IMR-90 (cell line): ENCODE results near the gene DISP1. TPM values are rescaled to one million over a fixed set of nuclear protein-coding genes. Genes with fewer than 3 reads are reported as not detected.

Experiments used
- ATAC-seq: fragments of 200-7000 bp; cut with Tn5 transposase; 2 replicates; pipeline ENCODE4 v1.9.1; 2020; ENCODE audit warnings: low read depth, mild to moderate bottlenecking, moderate library complexity
- BruUV-seq: library from RNA; stranded (reverse); fragments of 400-500 nt; replicated peaks from 2 replicates; lab custom pipeline; 2021; lab: Mats Ljungman, UMichigan
- CTCF ChIA-PET: fragments of 300-600 bp; formaldehyde crosslinking; extraction: SDS; loops from one replicate; lab custom pipeline; 2021; ENCODE audit warnings: antibody characterized with exemption; lab: Yijun Ruan, JAX
- POLR2A ChIA-PET: fragments of 300-600 bp; sonication (Branson Sonifier 250); formaldehyde crosslinking; loops from one replicate; lab custom pipeline; 2022; ENCODE audit warnings: antibody characterized with exemption; ENCODE audit not compliant: unreplicated experiment; lab: Charles Lee
- DNase-seq: peaks from one replicate; pipeline ENCODE4 v3.0.0; 2013
- H2AFZ ChIP-seq: replicated peaks from 2 replicates; pipeline ENCODE3; 2013; ENCODE audit warnings: low read length, mild to moderate bottlenecking; ENCODE audit not compliant: poor library complexity
- H2AK5ac ChIP-seq: 2 replicates; pipeline ENCODE4 v1.6.1; 2013; ENCODE audit warnings: low read depth, low read length, inconsistent platforms
- H2AK9ac ChIP-seq: replicated peaks from 2 replicates; pipeline ENCODE3; 2013; ENCODE audit warnings: mild to moderate bottlenecking, low read depth, low read length, moderate library complexity; ENCODE audit not compliant: poor library complexity
- H2BK120ac ChIP-seq: 2 replicates; pipeline ENCODE4 v1.6.1; 2013; ENCODE audit warnings: low read depth, low read length, inconsistent platforms
- H2BK15ac ChIP-seq: 3 replicates; pipeline ENCODE4 v1.6.1; 2013; ENCODE audit warnings: low read depth, low read length, inconsistent platforms
- H2BK20ac ChIP-seq: 2 replicates; pipeline ENCODE4 v1.6.1; 2013; ENCODE audit warnings: low read depth, mild to moderate bottlenecking, inconsistent platforms, low read length, moderate library complexity
- H2BK5ac ChIP-seq: 2 replicates; pipeline ENCODE4 v1.6.1; 2013; ENCODE audit warnings: mild to moderate bottlenecking, low read depth, low read length, inconsistent platforms; ENCODE audit not compliant: poor library complexity, severe bottlenecking
- H3K14ac ChIP-seq: replicated peaks from 2 replicates; pipeline ENCODE4 v1.6.1; 2013; ENCODE audit warnings: low read depth, low read length, inconsistent platforms
- H3K18ac ChIP-seq: 2 replicates; pipeline ENCODE4 v1.6.1; 2013; ENCODE audit warnings: low read depth, low read length, control low read depth
- H3K23ac ChIP-seq: 2 replicates; pipeline ENCODE4 v1.6.1; 2013; ENCODE audit warnings: low read depth, low read length, inconsistent platforms
- H3K27ac ChIP-seq: 2 replicates; pipeline ENCODE4 v1.5.1; 2013; ENCODE audit warnings: mild to moderate bottlenecking, control low read depth, low read length; ENCODE audit not compliant: insufficient read depth
- H3K27me3 ChIP-seq: 2 replicates; pipeline ENCODE4 v1.6.1; 2013; ENCODE audit warnings: low read length; ENCODE audit not compliant: control insufficient read depth, insufficient read depth
- H3K36me3 ChIP-seq: 2 replicates; pipeline ENCODE4 v1.6.1; 2013; ENCODE audit warnings: low read length, mixed read lengths; ENCODE audit not compliant: control insufficient read depth, insufficient read depth
- H3K4ac ChIP-seq: 2 replicates; pipeline ENCODE4 v1.6.1; 2013; ENCODE audit warnings: low read depth, low read length, inconsistent platforms
- H3K4me1 ChIP-seq: 2 replicates; pipeline ENCODE4 v1.6.1; 2013; ENCODE audit warnings: low read length, mixed read lengths; ENCODE audit not compliant: control insufficient read depth, insufficient read depth
- H3K4me2 ChIP-seq: 2 replicates; pipeline ENCODE4 v1.6.1; 2013; ENCODE audit warnings: low read depth, mild to moderate bottlenecking, control low read depth, low read length, moderate library complexity
- H3K4me3 ChIP-seq: 2 replicates; pipeline ENCODE4 v1.5.1; 2013; ENCODE audit warnings: low read depth, mild to moderate bottlenecking, control low read depth, low read length, moderate library complexity; ENCODE audit not compliant: insufficient read depth
- H3K56ac ChIP-seq: 2 replicates; pipeline ENCODE4 v1.6.1; 2013; ENCODE audit warnings: low read length, inconsistent platforms; ENCODE audit not compliant: insufficient read depth; ENCODE audit errors: extremely low read depth
- H3K79me1 ChIP-seq, 2 experiments: 2 replicates each; pipeline ENCODE4 v1.6.1; 2013; ENCODE audit warnings: low read length in 2 of 2, inconsistent platforms in 1 of 2, low read depth in 1 of 2
- H3K9ac ChIP-seq: 2 replicates; pipeline ENCODE4 v1.6.1; 2013; ENCODE audit warnings: low read depth, low read length, control low read depth
- H3K9me1 ChIP-seq: 2 replicates; pipeline ENCODE4 v1.6.1; 2013; ENCODE audit warnings: low read length, inconsistent platforms; ENCODE audit not compliant: insufficient read depth
- H3K9me3 ChIP-seq: 2 replicates; pipeline ENCODE4 v1.6.1; 2013; ENCODE audit warnings: low read length; ENCODE audit not compliant: control insufficient read depth, insufficient read depth
- H4K20me1 ChIP-seq: 2 replicates; pipeline ENCODE4 v1.6.1; 2013; ENCODE audit warnings: low read length, inconsistent platforms; ENCODE audit not compliant: insufficient read depth
- H4K5ac ChIP-seq: 2 replicates; pipeline ENCODE4 v1.6.1; 2013; ENCODE audit warnings: mild to moderate bottlenecking, low read depth, low read length, control low read depth
- H4K8ac ChIP-seq, 2 experiments: 2 replicates each; pipeline ENCODE4 v1.6.1; 2013; ENCODE audit warnings: low read depth in 2 of 2, low read length in 2 of 2, control low read depth in 1 of 2, inconsistent platforms in 1 of 2
- H4K91ac ChIP-seq: 2 replicates; pipeline ENCODE4 v1.6.1; 2013; ENCODE audit warnings: low read depth, low read length, inconsistent platforms; ENCODE audit not compliant: insufficient read depth
- BHLHE40 ChIP-seq: fragments of 150-350 bp; IDR thresholded peaks from 2 replicates; pipeline ENCODE4 v1.6.1; 2016; ENCODE audit warnings: mild to moderate bottlenecking, low read depth, low read length
- CEBPB ChIP-seq: IDR thresholded peaks from 2 replicates; pipeline ENCODE4 v1.6.1; 2012; ENCODE audit warnings: low read depth, low read length, improper control_type of control experiment
- CHD1 ChIP-seq: IDR thresholded peaks from 2 replicates; pipeline ENCODE4 v1.6.1; 2012; ENCODE audit warnings: low read depth, low read length, improper control_type of control experiment
- FOS ChIP-seq: fragments of 150-350 bp; IDR thresholded peaks from 2 replicates; pipeline ENCODE4 v1.6.1; 2016; ENCODE audit warnings: low read depth, low read length
- MAFK ChIP-seq: IDR thresholded peaks from 2 replicates; pipeline ENCODE4 v1.6.1; 2012; ENCODE audit warnings: low read depth, low read length, improper control_type of control experiment
- MXI1 ChIP-seq: IDR thresholded peaks from 2 replicates; pipeline ENCODE4 v1.6.1; 2012; ENCODE audit warnings: low read depth, mild to moderate bottlenecking, low read length, moderate library complexity, borderline replicate concordance
- NFE2L2 ChIP-seq: fragments of 150-350 bp; IDR thresholded peaks from 2 replicates; pipeline ENCODE4 v1.6.1; 2016; ENCODE audit warnings: low read depth, mild to moderate bottlenecking, low read length
- POLR2A ChIP-seq: IDR thresholded peaks from 2 replicates; pipeline ENCODE4 v1.6.1; 2012; ENCODE audit warnings: mild to moderate bottlenecking, low read depth, low read length
- RAD21 ChIP-seq: IDR thresholded peaks from 2 replicates; pipeline ENCODE4 v1.6.1; 2012; ENCODE audit warnings: low read length, improper control_type of control experiment
- RCOR1 ChIP-seq: IDR thresholded peaks from 2 replicates; pipeline ENCODE4 v1.6.1; 2012; ENCODE audit warnings: mild to moderate bottlenecking, low read length, improper control_type of control experiment; ENCODE audit not compliant: insufficient replicate concordance
- RFX5 ChIP-seq: IDR thresholded peaks from 2 replicates; pipeline ENCODE4 v1.8.0; 2012; ENCODE audit warnings: low read depth, mild to moderate bottlenecking, low read length, moderate library complexity
- SMC3 ChIP-seq: fragments of 150-350 bp; IDR thresholded peaks from 2 replicates; pipeline ENCODE4 v1.6.1; 2016; ENCODE audit warnings: low read depth, mild to moderate bottlenecking, antibody characterized with exemption, low read length, moderate library complexity
- WGBS, 2 experiments: methylation state at CpG; one replicate each; pipeline versions ENCODE4 v1.1.5 to v1.1.7; 2013; ENCODE audit warnings: missing lambda C conversion rate in 2 of 2; ENCODE audit not compliant: insufficient read length in 1 of 2; ENCODE audit errors: extremely low coverage in 2 of 2; 5-methylcytosine and 5-hydroxymethylcytosine counted together
- dilution Hi-C: fragments of 300-500 bp; cut with HindIII; formaldehyde crosslinking; loops from one replicate; pipeline ENCODE4 v1.14.3; 2018; ENCODE audit warnings: low sequenced_read_pairs; ENCODE audit not compliant: unreplicated experiment
- in situ Hi-C: fragments of 300-500 bp; cut with MboI; formaldehyde crosslinking; loops from 3 replicates; pipeline ENCODE4 v1.14.3; 2019; ENCODE audit warnings: low sequenced_read_pairs, inconsistent platforms, mixed read lengths
- intact Hi-C: fragments of 100-400 bp; cut with micrococcal nuclease; formaldehyde crosslinking; loops from 2 replicates; pipeline ENCODE4 v1.10.0; 2022
- polyA plus RNA-seq, 3 experiments: library from polyadenylated mRNA; depleted of rRNA; stranded (reverse); fragments of >200 nt; gene quantifications; 2 replicates each; pipeline ENCODE4 v1.2.3, GENCODE V29; 2012; ENCODE audit warnings: low replicate concordance in 1 of 3
- total RNA-seq: library from RNA; depleted of rRNA; stranded (reverse); fragments of >200 nt; gene quantifications from 2 replicates; pipeline ENCODE4 v1.2.3, GENCODE V29; 2012
- TF ChIP-seq, protein P1 (sequence below): conservative IDR thresholded peaks from 2 replicates; pipeline ENCODE4 v1.5.1; 2012; ENCODE audit warnings: mild to moderate bottlenecking, low read depth, low read length, improper control_type of control experiment
- TF ChIP-seq, protein P2 (sequence below): fragments of 150-350 bp; IDR thresholded peaks from 2 replicates; pipeline ENCODE4 v1.6.1; 2016; ENCODE audit warnings: low read depth, mild to moderate bottlenecking, low read length, moderate library complexity, borderline replicate concordance

The DISP1 gene
- total and polyA plus RNA-seq, 2 of the 4 experiments (the other 2 are of a cell fraction): 3.3 to 5.2 TPM

DNA sequence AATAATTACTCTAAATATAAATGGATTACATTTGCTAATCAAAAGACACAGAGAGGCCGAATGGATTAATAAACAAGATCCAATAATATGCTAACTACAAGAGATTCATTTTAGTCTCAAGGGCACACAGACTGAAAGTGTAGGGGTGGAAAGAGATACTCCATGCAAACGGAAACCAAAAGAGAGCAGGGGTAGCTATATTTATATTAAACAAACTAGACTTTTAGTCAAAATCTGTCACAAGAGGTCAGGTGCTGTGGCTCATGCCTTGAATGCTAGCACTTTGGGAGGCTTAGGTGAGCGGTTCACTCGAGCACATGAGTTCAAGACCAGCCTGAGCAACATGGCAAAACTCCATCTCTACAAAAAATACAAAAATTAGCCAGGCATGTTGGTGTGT lies 33.6 kb upstream of the DISP1 start:
- Histone ChIP-seq H3K4ac (no peak overlapping the region), H3K9ac (no peak overlapping the region), H3K9me3 (no peaks in the 10 kb centered on the region), H2BK15ac (no peak overlapping the region), H2AK9ac (no peak overlapping the region), H3K18ac (no peak overlapping the region), H2BK20ac (no peak overlapping the region), H3K9me1 (no peaks in the 10 kb centered on the region), H4K20me1 (no peaks in the 10 kb centered on the region), H4K5ac (no peak overlapping the region), H2AFZ (no peak overlapping the region), H3K4me1 (no peaks in the 10 kb centered on the region), H3K36me3 (no peaks in the 10 kb centered on the region), H2AK5ac (no peak overlapping the region), H3K14ac (no peak overlapping the region), H3K56ac (no peak overlapping the region), H3K79me1 (no peaks in the 10 kb centered on the region), H3K27ac (no peak overlapping the region), H2BK5ac (no peak overlapping the region), H4K8ac (no peak overlapping the region), H4K91ac (no peak overlapping the region), H3K27me3 (peaks cover 12% of the 10 kb centered on the region), H3K4me3 (no peak overlapping the region), H3K4me2 (no peak overlapping the region), H2BK120ac (no peak overlapping the region), H3K23ac (no peak overlapping the region)
- in situ Hi-C loops (no loop called here), intact Hi-C loops (no loop called here), dilution Hi-C loops (loop anchor here (25.0 kb wide), 1 partner anchor 306 kb away; no protein-coding TSS in a partner anchor)
- POLR2A ChIA-PET: no interaction called here
- no CpG with 5 or more reads among the region's 4 CpGs for WGBS, 2 experiments
- CTCF ChIA-PET: no interaction called here
- BruUV-seq: no TSS peak
- DNase-seq (no peak), ATAC-seq (no peak)
- TF ChIP-seq, protein P1, sequence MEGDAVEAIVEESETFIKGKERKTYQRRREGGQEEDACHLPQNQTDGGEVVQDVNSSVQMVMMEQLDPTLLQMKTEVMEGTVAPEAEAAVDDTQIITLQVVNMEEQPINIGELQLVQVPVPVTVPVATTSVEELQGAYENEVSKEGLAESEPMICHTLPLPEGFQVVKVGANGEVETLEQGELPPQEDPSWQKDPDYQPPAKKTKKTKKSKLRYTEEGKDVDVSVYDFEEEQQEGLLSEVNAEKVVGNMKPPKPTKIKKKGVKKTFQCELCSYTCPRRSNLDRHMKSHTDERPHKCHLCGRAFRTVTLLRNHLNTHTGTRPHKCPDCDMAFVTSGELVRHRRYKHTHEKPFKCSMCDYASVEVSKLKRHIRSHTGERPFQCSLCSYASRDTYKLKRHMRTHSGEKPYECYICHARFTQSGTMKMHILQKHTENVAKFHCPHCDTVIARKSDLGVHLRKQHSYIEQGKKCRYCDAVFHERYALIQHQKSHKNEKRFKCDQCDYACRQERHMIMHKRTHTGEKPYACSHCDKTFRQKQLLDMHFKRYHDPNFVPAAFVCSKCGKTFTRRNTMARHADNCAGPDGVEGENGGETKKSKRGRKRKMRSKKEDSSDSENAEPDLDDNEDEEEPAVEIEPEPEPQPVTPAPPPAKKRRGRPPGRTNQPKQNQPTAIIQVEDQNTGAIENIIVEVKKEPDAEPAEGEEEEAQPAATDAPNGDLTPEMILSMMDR: no peak
- TF ChIP-seq MAFK (no peak), CEBPB (no peak), FOS (no peak), MXI1 (no peak), NFE2L2 (no peak), RCOR1 (no peak), RAD21 (no peak), SMC3 (no peak), BHLHE40 (no peak), POLR2A (no peak), RFX5 (no peak), CHD1 (no peak)
- TF ChIP-seq, protein P2, sequence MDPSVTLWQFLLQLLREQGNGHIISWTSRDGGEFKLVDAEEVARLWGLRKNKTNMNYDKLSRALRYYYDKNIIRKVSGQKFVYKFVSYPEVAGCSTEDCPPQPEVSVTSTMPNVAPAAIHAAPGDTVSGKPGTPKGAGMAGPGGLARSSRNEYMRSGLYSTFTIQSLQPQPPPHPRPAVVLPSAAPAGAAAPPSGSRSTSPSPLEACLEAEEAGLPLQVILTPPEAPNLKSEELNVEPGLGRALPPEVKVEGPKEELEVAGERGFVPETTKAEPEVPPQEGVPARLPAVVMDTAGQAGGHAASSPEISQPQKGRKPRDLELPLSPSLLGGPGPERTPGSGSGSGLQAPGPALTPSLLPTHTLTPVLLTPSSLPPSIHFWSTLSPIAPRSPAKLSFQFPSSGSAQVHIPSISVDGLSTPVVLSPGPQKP: no peak
